Mammary epithelial cell (primary cell): ENCODE results near the gene PTGER2.

Experiments
- CTCF ChIP-seq, 2 donors: IDR thresholded peaks in 1 of 2; conservative IDR thresholded peaks in 1 of 2; 2 replicates each; pipeline ENCODE4 v1.5.1; 2011 to 2012; ENCODE audit warnings: inconsistent platforms in 2 of 2, low read length in 2 of 2, mild to moderate bottlenecking in 2 of 2, control low read depth in 1 of 2, low read depth in 1 of 2; ENCODE audit not compliant: insufficient read depth in 1 of 2; ENCODE audit errors: extremely low read depth in 1 of 2
- EZH2 ChIP-seq: IDR thresholded peaks from 2 replicates; pipeline ENCODE4 v1.6.1; 2012; ENCODE audit warnings: low read length, inconsistent platforms, borderline replicate concordance

- TF ChIP-seq CTCF (conservative IDR thresholded peaks at IDR 0.05 in 1 of 2, IDR thresholded peaks at IDR 0.05 in 1 of 2; ENCODE audit: extremely low read depth in 1 of 2, insufficient read depth in 1 of 2, low read depth in 1 of 2, low read length in 2 of 2): peak; percentile 54 to 59
- no peak for TF ChIP-seq EZH2
Observed at GRCh38 chr14:52299692-52300278, 14.3 kb upstream of the PTGER2 start.
